Upper lobe of left lung (tissue), 6 donors: ENCODE results near the gene WBP1L. TPM values are rescaled to one million over a fixed set of nuclear protein-coding genes. Genes with fewer than 3 reads are reported as not detected.
A peak's percentile ranks its signal among the peaks of the same experiment; 100 is the strongest.
"Not testable (repeated sequence)": the region's sequence is repeated elsewhere in the genome, so short reads cannot be mapped to it uniquely, and the experiment has no call there.

Experiments
- ATAC-seq, 2 donors: fragments of 200-7000 bp; cut with Tn5 transposase; one replicate each; pipeline ENCODE4 v1.9.1; 2022; ENCODE audit warnings: mild to moderate bottlenecking in 2 of 2, moderate library complexity in 2 of 2; ENCODE audit not compliant: low FRiP score in 2 of 2
- DNase-seq, 2 donors: peaks; one replicate each; pipeline ENCODE4 v3.0.0-alpha.2; 2019 to 2020
- H3K27ac ChIP-seq, 4 donors: fragments of 200-600 bp; sonication (generic); one replicate each; pipeline ENCODE4 v1.5.1; 2016 to 2019
- H3K27me3 ChIP-seq, 4 donors: fragments of 200-600 bp; sonication (generic); one replicate each; pipeline ENCODE4 v1.5.1; 2017 to 2019
- H3K36me3 ChIP-seq, 4 donors: fragments of 200-600 bp; sonication (generic); one replicate each; pipeline ENCODE4 v1.5.1; 2016 to 2019
- H3K4me1 ChIP-seq, 4 donors: fragments of 200-600 bp; sonication (generic); one replicate each; pipeline ENCODE4 v1.5.1; 2018 to 2019
- H3K4me3 ChIP-seq, 4 donors: fragments of 200-600 bp; sonication (generic); one replicate each; pipeline ENCODE4 v1.5.1; 2017 to 2019; ENCODE audit warnings: mild to moderate bottlenecking in 2 of 4, moderate library complexity in 1 of 4
- H3K9me3 ChIP-seq, 4 donors: fragments of 200-600 bp; sonication (generic); one replicate each; pipeline ENCODE4 v1.5.1; 2018 to 2019
- CTCF ChIP-seq, 6 experiments: fragments of 450-650 bp in 4 of 6; fragments of 200-600 bp in 2 of 6; sonication (generic) in 2 of 6; IDR thresholded peaks; one replicate each; pipeline ENCODE4 v1.5.1; 2016 to 2019; ENCODE audit warnings: antibody characterized with exemption in 6 of 6
- EP300 ChIP-seq, 4 donors: sonication (generic); formaldehyde crosslinking; IDR thresholded peaks; one replicate each; pipeline ENCODE4 v1.5.1; 2017; ENCODE audit warnings: antibody characterized with exemption in 4 of 4, control low read depth in 2 of 4
- POLR2A ChIP-seq, 4 donors: fragments of 450-650 bp; IDR thresholded peaks; one replicate each; pipeline ENCODE4 v1.5.1; 2016 to 2017; ENCODE audit warnings: antibody characterized with exemption in 4 of 4, mild to moderate bottlenecking in 2 of 4
- POLR2AphosphoS5 ChIP-seq, 2 donors: sonication (generic); formaldehyde crosslinking; IDR thresholded peaks; one replicate each; pipeline ENCODE4 v1.5.1; 2017; ENCODE audit warnings: antibody characterized with exemption in 2 of 2
- WGBS, 2 donors: methylation state at CpG; one replicate each; pipeline ENCODE4 v1.1.5; 2017 to 2018; 5-methylcytosine and 5-hydroxymethylcytosine counted together
- total RNA-seq, 6 donors: library from RNA; depleted of rRNA in 4 of 6; stranded (reverse); fragments of >200 nt in 4 of 6; gene quantifications; one replicate each; pipeline versions ENCODE4 v1.1.0 to v1.2.1, GENCODE V29; 2016 to 2021
- donor health status: DM: no; HTN: no; CAD: no; lungs with moderate emphysema.
- donor health status: DM: no; HTN: yes; CAD: no; lungs with severe emphysema.

Gene WBP1L
- total RNA-seq, 6 donors from 2014 or later, result 41.7 to 76.6 (median 54.7) TPM

GRCh38 chr10:102732661-102733060 is 11.1 kb upstream of the WBP1L start:
- Histone ChIP-seq H3K9me3 (no peaks in the 10 kb centered on the region), H3K27me3 (no peaks in the 10 kb centered on the region), H3K27ac (no peak overlapping the region), H3K36me3 (peaks cover 0 to 13% (median 4%) of the 10 kb centered on the region in 4 donors), H3K4me1 (peaks cover 3 to 8% (median 6%) of the 10 kb centered on the region in 4 donors), H3K4me3 (no peak overlapping the region)
- ATAC-seq (no peak), DNase-seq (no peak)
- no peak for TF ChIP-seq CTCF (IDR thresholded peaks at IDR 0.05)
- no peak for TF ChIP-seq EP300 (IDR thresholded peaks at IDR 0.05)
- no peak for TF ChIP-seq POLR2AphosphoS5 (IDR thresholded peaks at IDR 0.05)
- TF ChIP-seq POLR2A (IDR thresholded peaks at IDR 0.05), result no peak
- WGBS, 2 donors, result 43 to 89% methylated on average over 1 of the region's 1 CpG

GRCh38 chr10:102735065-102735562 is 8.6 kb upstream of the WBP1L start:
- ATAC-seq (peak in 1 of 2 donors; percentile 88), DNase-seq (no peak)
- 74 to 82% methylated on average over 9 of the region's 9 CpGs for WGBS, 2 donors
- no peaks in the 10 kb centered on the region for H3K9me3 ChIP-seq
- no peak for TF ChIP-seq CTCF (IDR thresholded peaks at IDR 0.05)
- TF ChIP-seq POLR2A (IDR thresholded peaks at IDR 0.05), result no peak
- no peak for TF ChIP-seq POLR2AphosphoS5 (IDR thresholded peaks at IDR 0.05)
- no peak for TF ChIP-seq EP300 (IDR thresholded peaks at IDR 0.05)
- peaks cover 0 to 13% (median 4%) of the 10 kb centered on the region in 4 donors for H3K36me3 ChIP-seq
- H3K27me3 ChIP-seq, result no peaks in the 10 kb centered on the region
- no peak overlapping the region for H3K4me3 ChIP-seq
- peaks cover 6 to 21% (median 11%) of the 10 kb centered on the region in 4 donors for H3K4me1 ChIP-seq
- no peak overlapping the region for H3K27ac ChIP-seq

- no peak overlapping the region for H3K4me3 ChIP-seq
- H3K27me3 ChIP-seq, result no peaks in the 10 kb centered on the region
- no peak for DNase-seq
- ATAC-seq, result no peak
- TF ChIP-seq POLR2A (IDR thresholded peaks at IDR 0.05) (no peak), EP300 (IDR thresholded peaks at IDR 0.05) (no peak), CTCF (IDR thresholded peaks at IDR 0.05) (no peak), POLR2AphosphoS5 (IDR thresholded peaks at IDR 0.05) (no peak)
- peaks cover 0 to 4% (median 0%) of the 10 kb centered on the region in 4 donors for H3K36me3 ChIP-seq
- peak overlapping the region; percentile 22 to 50 (median 36) for H3K27ac ChIP-seq
- no peaks in the 10 kb centered on the region for H3K9me3 ChIP-seq
- peaks cover 13 to 26% (median 16%) of the 10 kb centered on the region in 4 donors for H3K4me1 ChIP-seq
Measured at GRCh38 chr10:102738692-102739121, 5.0 kb upstream of the WBP1L start.

- Histone ChIP-seq H3K36me3 (no peaks in the 10 kb centered on the region), H3K27ac (no peak overlapping the region), H3K4me1 (peaks cover 21 to 32% (median 22%) of the 10 kb centered on the region in 4 donors), H3K27me3 (no peaks in the 10 kb centered on the region), H3K9me3 (no peaks in the 10 kb centered on the region), H3K4me3 (no peak overlapping the region)
- ATAC-seq (no peak), DNase-seq (no peak)
- 76 to 88% methylated on average over 2 of the region's 2 CpGs for WGBS, 2 donors
- TF ChIP-seq CTCF (IDR thresholded peaks at IDR 0.05) (no peak), POLR2A (IDR thresholded peaks at IDR 0.05) (no peak), EP300 (IDR thresholded peaks at IDR 0.05) (no peak), POLR2AphosphoS5 (IDR thresholded peaks at IDR 0.05) (no peak)
Measured at GRCh38 chr10:102740229-102740628, 3.5 kb upstream of the WBP1L start.

GRCh38 chr10:102741726-102742237 is 2.0 kb upstream of the WBP1L start:
- no peaks in the 10 kb centered on the region for H3K27me3 ChIP-seq
- no peaks in the 10 kb centered on the region for H3K9me3 ChIP-seq
- H3K4me1 ChIP-seq, result peaks cover 27 to 44% (median 34%) of the 10 kb centered on the region in 4 donors
- TF ChIP-seq POLR2A (IDR thresholded peaks at IDR 0.05) (no peak), POLR2AphosphoS5 (IDR thresholded peaks at IDR 0.05) (no peak), CTCF (IDR thresholded peaks at IDR 0.05) (no peak), EP300 (IDR thresholded peaks at IDR 0.05) (no peak)
- DNase-seq, result no peak
- WGBS, 2 donors, result 88 to 89% methylated on average over 2 of the region's 2 CpGs
- H3K27ac ChIP-seq, result no peak overlapping the region
- no peak overlapping the region for H3K4me3 ChIP-seq
- H3K36me3 ChIP-seq, result no peaks in the 10 kb centered on the region
- ATAC-seq, result no peak

GRCh38 chr10:102742313-102742712 is 1.4 kb upstream of the WBP1L start:
- not testable (repeated sequence) for H3K27ac ChIP-seq, H3K36me3 ChIP-seq, H3K27me3 ChIP-seq, ATAC-seq, H3K9me3 ChIP-seq, DNase-seq, H3K4me3 ChIP-seq
- H3K4me1 ChIP-seq, result peaks cover 27 to 44% (median 34%) of the 10 kb centered on the region in 4 donors
- 95% methylated on average over 5 of the region's 5 CpGs for WGBS, 2 donors
